ENCODE data around the gene SBNO1. TPM values are rescaled to one million over a fixed set of nuclear protein-coding genes. Genes with fewer than 3 reads are reported as not detected.

The SBNO1 gene
- total RNA-seq, 1 donor from 2014 or later, result 9.8 TPM

GRCh38 chr12:123266679-123267277 is 97.9 kb downstream of the SBNO1 start:
- Histone ChIP-seq H3K27ac (no peak overlapping the region), H3K4me3 (no peak overlapping the region), H3K9me3 (no peaks in the 10 kb centered on the region), H3K36me3 (peaks cover 23 to 31% of the 10 kb centered on the region in 2 donors), H3K27me3 (no peaks in the 10 kb centered on the region), H3K4me1 (peaks cover 3 to 20% of the 10 kb centered on the region in 2 donors)
- no peak for DNase-seq (ENCODE audit: low spot score in 2 of 2)
- TF ChIP-seq CTCF (IDR thresholded peaks at IDR 0.05), result no peak
- intact Hi-C loops (cut with DNase I), result no loop called here

GRCh38 chr12:123265851-123266678 is 98.6 kb downstream of the SBNO1 start:
- intact Hi-C loops (cut with DNase I), result no loop called here
- no peak for DNase-seq (ENCODE audit: low spot score in 2 of 2)
- H3K27ac ChIP-seq, result no peak overlapping the region
- no peak overlapping the region for H3K4me3 ChIP-seq
- TF ChIP-seq CTCF (IDR thresholded peaks at IDR 0.05), result no peak
- peaks cover 30 to 37% of the 10 kb centered on the region in 2 donors for H3K36me3 ChIP-seq
- H3K27me3 ChIP-seq, result no peaks in the 10 kb centered on the region
- H3K9me3 ChIP-seq, result no peaks in the 10 kb centered on the region
- peaks cover 3 to 20% of the 10 kb centered on the region in 2 donors for H3K4me1 ChIP-seq

GRCh38 chr12:123264642-123265041 is 100.0 kb downstream of the SBNO1 start:
- no peaks in the 10 kb centered on the region for H3K9me3 ChIP-seq
- H3K4me1 ChIP-seq, result peaks cover 0 to 14% of the 10 kb centered on the region in 2 donors
- H3K27me3 ChIP-seq, result no peaks in the 10 kb centered on the region
- H3K27ac ChIP-seq, result no peak overlapping the region
- intact Hi-C loops (cut with DNase I), result no loop called here
- H3K36me3 ChIP-seq, result peaks cover 40 to 46% of the 10 kb centered on the region in 2 donors
- no peak for TF ChIP-seq CTCF (IDR thresholded peaks at IDR 0.05)
- DNase-seq (ENCODE audit: low spot score in 2 of 2), result no peak
- H3K4me3 ChIP-seq, result no peak overlapping the region

- no peaks in the 10 kb centered on the region for H3K27me3 ChIP-seq
- intact Hi-C loops (cut with DNase I), result no loop called here
- TF ChIP-seq CTCF (IDR thresholded peaks at IDR 0.05), result no peak
- no peak for DNase-seq (ENCODE audit: low spot score in 2 of 2)
- no peaks in the 10 kb centered on the region for H3K9me3 ChIP-seq
- no peak overlapping the region for H3K4me3 ChIP-seq
- H3K36me3 ChIP-seq, result peaks cover 44 to 58% of the 10 kb centered on the region in 2 donors
- no peak overlapping the region for H3K27ac ChIP-seq
- H3K4me1 ChIP-seq, result peaks cover 0 to 3% of the 10 kb centered on the region in 2 donors
Observed at GRCh38 chr12:123263196-123263817, 101.3 kb downstream of the SBNO1 start.

- no peaks in the 10 kb centered on the region for H3K27me3 ChIP-seq
- no peak for DNase-seq (ENCODE audit: low spot score in 2 of 2)
- H3K4me1 ChIP-seq, result no peaks in the 10 kb centered on the region
- TF ChIP-seq CTCF (IDR thresholded peaks at IDR 0.05), result no peak
- no peak overlapping the region for H3K27ac ChIP-seq
- intact Hi-C loops (cut with DNase I), result no loop called here
- H3K36me3 ChIP-seq, result peaks cover 58 to 74% of the 10 kb centered on the region in 2 donors
- no peak overlapping the region for H3K4me3 ChIP-seq
- H3K9me3 ChIP-seq, result no peaks in the 10 kb centered on the region
Observed at GRCh38 chr12:123261196-123261595, 103.5 kb downstream of the SBNO1 start.
